Measurements from ENCODE around the gene MCTS1.
"Not testable (repeated sequence)": the region's sequence is repeated elsewhere in the genome, so short reads cannot be mapped to it uniquely, and the experiment has no call there.

The MCTS1 gene

GRCh38 chrX:120570011-120570600 is 33.8 kb upstream of the MCTS1 start:
- ChIA-PET CTCF (no interaction called here), POLR2A (interaction anchor here (0.6 kb wide), 1 partner anchor 34 kb away, joined by 3 read pairs; the partner anchor contains the start of gene MCTS1)
- TF ChIP-seq CTCF (IDR thresholded peaks at IDR 0.05; ENCODE audit: control extremely low read depth, extremely low read depth, low read depth, missing control alignments), result no peak
- no peak for DNase-seq (ENCODE audit: extremely low spot score)

- DNase-seq (ENCODE audit: extremely low spot score); CTCF ChIA-PET; POLR2A ChIA-PET: not testable (repeated sequence)
Measured at GRCh38 chrX:120573806-120574205, 30.1 kb upstream of the MCTS1 start.

GRCh38 chrX:120575379-120576114 is 28.4 kb upstream of the MCTS1 start:
- no peak for DNase-seq (ENCODE audit: extremely low spot score)
- no peak for TF ChIP-seq CTCF (IDR thresholded peaks at IDR 0.05; ENCODE audit: control extremely low read depth, extremely low read depth, low read depth, missing control alignments)
- ChIA-PET POLR2A (no interaction called here), CTCF (interaction anchor here (1.5 kb wide), 1 partner anchor 10 kb away, joined by 6 read pairs; no protein-coding TSS in a partner anchor)

GRCh38 chrX:120585702-120586101 is 18.2 kb upstream of the MCTS1 start:
- no peak for DNase-seq (ENCODE audit: extremely low spot score)
- TF ChIP-seq CTCF (IDR thresholded peaks at IDR 0.05; ENCODE audit: control extremely low read depth, extremely low read depth, low read depth, missing control alignments), result no peak
- POLR2A ChIA-PET, result no interaction called here
- CTCF ChIA-PET, result no interaction called here

GRCh38 chrX:120604361-120604782 is 471 bp downstream of the MCTS1 start:
- peak; percentile 29 for DNase-seq (ENCODE audit: extremely low spot score)
- no peak for TF ChIP-seq CTCF (IDR thresholded peaks at IDR 0.05; ENCODE audit: control extremely low read depth, extremely low read depth, low read depth, missing control alignments)
- ChIA-PET CTCF (interaction anchor here (1.4 kb wide), 1 partner anchor 65 kb away, joined by 3 read pairs; no protein-coding TSS in a partner anchor), POLR2A (interaction anchor here (0.9 kb wide), 1 partner anchor 43 kb away, joined by 3 read pairs; no protein-coding TSS in a partner anchor)

- CTCF ChIA-PET, result no interaction called here
- no peak for TF ChIP-seq CTCF (IDR thresholded peaks at IDR 0.05; ENCODE audit: control extremely low read depth, extremely low read depth, low read depth, missing control alignments)
- POLR2A ChIA-PET, result no interaction called here
- no peak for DNase-seq (ENCODE audit: extremely low spot score)
Measured at GRCh38 chrX:120612086-120612485, 8.2 kb downstream of the MCTS1 start.

GRCh38 chrX:120614816-120615215 is 10.9 kb downstream of the MCTS1 start:
- CTCF ChIA-PET, result no interaction called here
- no peak for DNase-seq (ENCODE audit: extremely low spot score)
- TF ChIP-seq CTCF (IDR thresholded peaks at IDR 0.05; ENCODE audit: control extremely low read depth, extremely low read depth, low read depth, missing control alignments), result no peak
- POLR2A ChIA-PET, result no interaction called here
